Chondrocyte (in vitro differentiated cells): ENCODE results near the gene SPIRE1. TPM values are rescaled to one million over a fixed set of nuclear protein-coding genes. Genes with fewer than 3 reads are reported as not detected.
A peak's percentile ranks its signal among the peaks of the same experiment; 100 is the strongest.

ENCODE experiments used
- DNase-seq: peaks from one replicate; pipeline ENCODE4 v3.0.0; 2021; ENCODE audit warnings: mixed read lengths, low spot score
- H3K27ac Mint-ChIP-seq: one replicate; pipeline ENCODE4 v1.8.0; 2021; ENCODE audit warnings: mild to moderate bottlenecking, moderate library complexity, mixed read lengths; ENCODE audit not compliant: unreplicated experiment
- H3K27me3 Mint-ChIP-seq: 2 replicates; pipeline ENCODE4 v1.8.0; 2021; ENCODE audit warnings: low read depth, mixed read lengths
- H3K36me3 Mint-ChIP-seq: 2 replicates; pipeline ENCODE4 v1.8.0; 2021; ENCODE audit warnings: low read depth, mixed read lengths
- H3K4me1 Mint-ChIP-seq: 2 replicates; pipeline ENCODE4 v1.8.0; 2021; ENCODE audit warnings: low read depth, mild to moderate bottlenecking, mixed read lengths
- H3K4me3 Mint-ChIP-seq: one replicate; pipeline ENCODE4 v1.8.0; 2021; ENCODE audit warnings: mild to moderate bottlenecking, moderate library complexity, mixed read lengths; ENCODE audit not compliant: unreplicated experiment
- H3K9me3 Mint-ChIP-seq: 2 replicates; pipeline ENCODE4 v1.8.0; 2021; ENCODE audit warnings: low read depth, mixed read lengths
- total RNA-seq: library from RNA; stranded (reverse); gene quantifications from 3 replicates; pipeline ENCODE4 v1.2.1, GENCODE V29; 2021
- TF ChIP-seq, protein P1 (sequence below): fragments of 200-600 bp; sonication (generic); IDR thresholded peaks from 2 replicates; pipeline ENCODE4 v1.5.0; 2021; ENCODE audit warnings: antibody characterized with exemption, mild to moderate bottlenecking, moderate library complexity

The SPIRE1 gene
- total RNA-seq, 1 donor from 2014 or later: 57.8 TPM

- H3K9me3 Mint-ChIP-seq: no peaks in the 10 kb centered on the region
- H3K27me3 Mint-ChIP-seq: no peaks in the 10 kb centered on the region
- no peak for DNase-seq
- H3K36me3 Mint-ChIP-seq: peaks cover 2% of the 10 kb centered on the region
- peak overlapping the region; percentile 40 for H3K4me3 Mint-ChIP-seq
- TF ChIP-seq, protein P1, sequence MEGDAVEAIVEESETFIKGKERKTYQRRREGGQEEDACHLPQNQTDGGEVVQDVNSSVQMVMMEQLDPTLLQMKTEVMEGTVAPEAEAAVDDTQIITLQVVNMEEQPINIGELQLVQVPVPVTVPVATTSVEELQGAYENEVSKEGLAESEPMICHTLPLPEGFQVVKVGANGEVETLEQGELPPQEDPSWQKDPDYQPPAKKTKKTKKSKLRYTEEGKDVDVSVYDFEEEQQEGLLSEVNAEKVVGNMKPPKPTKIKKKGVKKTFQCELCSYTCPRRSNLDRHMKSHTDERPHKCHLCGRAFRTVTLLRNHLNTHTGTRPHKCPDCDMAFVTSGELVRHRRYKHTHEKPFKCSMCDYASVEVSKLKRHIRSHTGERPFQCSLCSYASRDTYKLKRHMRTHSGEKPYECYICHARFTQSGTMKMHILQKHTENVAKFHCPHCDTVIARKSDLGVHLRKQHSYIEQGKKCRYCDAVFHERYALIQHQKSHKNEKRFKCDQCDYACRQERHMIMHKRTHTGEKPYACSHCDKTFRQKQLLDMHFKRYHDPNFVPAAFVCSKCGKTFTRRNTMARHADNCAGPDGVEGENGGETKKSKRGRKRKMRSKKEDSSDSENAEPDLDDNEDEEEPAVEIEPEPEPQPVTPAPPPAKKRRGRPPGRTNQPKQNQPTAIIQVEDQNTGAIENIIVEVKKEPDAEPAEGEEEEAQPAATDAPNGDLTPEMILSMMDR: no peak
- peaks cover 57% of the 10 kb centered on the region for H3K4me1 Mint-ChIP-seq
- peak overlapping the region; percentile 88 for H3K27ac Mint-ChIP-seq
Measured at GRCh38 chr18:12406371-12407111, 251.4 kb downstream of the SPIRE1 start.

DNA sequence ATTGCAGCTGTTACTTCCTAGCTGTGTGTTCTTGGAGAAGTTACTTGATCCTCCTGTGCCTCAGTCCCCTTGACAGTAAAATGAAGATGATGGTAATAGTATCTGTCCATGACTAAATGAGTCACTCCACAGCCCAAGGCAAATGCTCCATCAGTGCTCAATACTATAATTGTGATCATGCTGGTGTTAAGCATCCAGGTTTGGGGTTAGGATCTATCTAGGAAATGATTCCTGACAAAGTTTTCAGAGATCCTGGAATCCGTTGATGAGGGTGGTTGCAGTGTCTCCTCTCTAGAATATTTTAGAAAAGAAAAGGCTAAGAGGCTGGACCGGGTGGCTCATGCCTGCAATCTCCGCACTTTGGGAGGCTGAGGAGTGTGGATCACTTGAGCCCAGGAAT is 252.8 kb downstream of the SPIRE1 start:
- Mint-ChIP-seq H3K36me3 (no peaks in the 10 kb centered on the region), H3K4me3 (no peak overlapping the region), H3K27ac (no peak overlapping the region), H3K4me1 (peaks cover 50% of the 10 kb centered on the region), H3K27me3 (no peaks in the 10 kb centered on the region), H3K9me3 (no peaks in the 10 kb centered on the region)
- no peak for DNase-seq
- TF ChIP-seq, protein P1: no peak

DNA sequence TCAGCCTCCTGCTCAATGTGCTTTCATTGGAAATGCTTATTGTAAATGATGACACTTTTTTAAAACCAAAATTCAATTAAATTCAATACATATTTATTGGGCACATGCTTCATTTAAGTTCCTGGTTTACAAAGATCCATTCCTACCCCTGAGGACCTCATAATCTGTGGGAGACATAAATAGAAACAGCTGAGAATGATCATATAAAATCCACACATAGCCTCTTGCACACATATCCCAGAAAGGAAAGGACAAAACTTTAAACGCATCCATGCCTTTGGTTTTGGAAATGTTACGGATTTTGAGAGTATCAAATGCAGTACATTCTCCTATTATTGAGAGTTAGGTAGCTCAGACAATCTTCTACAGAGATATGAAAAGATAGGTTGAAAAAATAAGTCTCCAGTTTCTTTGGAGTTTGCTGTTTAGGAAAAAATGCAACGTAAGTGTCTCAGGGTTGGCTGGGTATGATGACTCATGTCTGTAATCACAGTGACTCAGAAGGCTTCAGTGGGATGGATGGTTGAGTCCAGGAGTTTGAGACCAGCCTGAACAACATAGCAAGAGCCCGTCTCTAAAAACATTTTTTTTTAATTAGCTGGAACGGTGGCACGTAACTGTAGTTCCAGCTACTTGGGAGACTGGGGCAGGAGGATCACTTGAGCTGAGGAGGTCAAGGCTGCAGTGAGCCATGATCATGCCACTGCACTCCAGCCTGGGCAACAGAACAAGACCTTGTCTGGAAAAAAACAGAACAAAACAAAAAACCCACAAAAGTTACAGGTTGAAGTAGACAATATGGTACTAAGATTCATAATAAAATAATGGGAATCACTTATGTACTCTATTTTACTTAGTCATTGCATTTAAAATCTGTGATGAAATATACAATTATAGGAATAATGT is 254.1 kb downstream of the SPIRE1 start:
- TF ChIP-seq, protein P1: no peak
- no peaks in the 10 kb centered on the region for H3K36me3 Mint-ChIP-seq
- no peak overlapping the region for H3K4me3 Mint-ChIP-seq
- no peaks in the 10 kb centered on the region for H3K27me3 Mint-ChIP-seq
- peak overlapping the region; percentile 90 for H3K27ac Mint-ChIP-seq
- DNase-seq: no peak
- no peaks in the 10 kb centered on the region for H3K9me3 Mint-ChIP-seq
- peaks cover 41% of the 10 kb centered on the region for H3K4me1 Mint-ChIP-seq

DNA sequence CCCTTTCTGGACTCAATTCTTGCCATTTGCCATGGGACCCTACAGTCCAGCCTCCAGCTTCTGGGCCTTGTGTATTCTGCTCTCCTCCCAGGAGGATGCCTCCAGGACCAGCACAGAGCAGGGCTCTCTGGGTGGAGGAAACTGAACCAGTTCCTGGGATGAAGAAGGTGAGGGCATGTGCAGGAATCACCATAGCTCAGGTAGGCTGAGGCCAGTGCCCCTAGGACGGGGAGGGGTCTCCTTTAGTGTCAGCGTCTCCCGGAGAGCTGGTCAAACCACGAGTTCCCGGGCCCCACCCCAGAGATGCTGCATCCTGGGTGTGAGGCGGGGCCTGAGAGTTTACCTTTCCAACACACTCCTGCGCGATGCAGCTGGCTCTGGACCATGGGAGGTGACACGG is 256.0 kb downstream of the SPIRE1 start:
- no peak for DNase-seq
- TF ChIP-seq, protein P1: no peak
- Mint-ChIP-seq H3K27me3 (no peaks in the 10 kb centered on the region), H3K4me1 (peaks cover 37% of the 10 kb centered on the region), H3K36me3 (no peaks in the 10 kb centered on the region), H3K27ac (no peak overlapping the region), H3K4me3 (no peak overlapping the region), H3K9me3 (no peaks in the 10 kb centered on the region)

DNA sequence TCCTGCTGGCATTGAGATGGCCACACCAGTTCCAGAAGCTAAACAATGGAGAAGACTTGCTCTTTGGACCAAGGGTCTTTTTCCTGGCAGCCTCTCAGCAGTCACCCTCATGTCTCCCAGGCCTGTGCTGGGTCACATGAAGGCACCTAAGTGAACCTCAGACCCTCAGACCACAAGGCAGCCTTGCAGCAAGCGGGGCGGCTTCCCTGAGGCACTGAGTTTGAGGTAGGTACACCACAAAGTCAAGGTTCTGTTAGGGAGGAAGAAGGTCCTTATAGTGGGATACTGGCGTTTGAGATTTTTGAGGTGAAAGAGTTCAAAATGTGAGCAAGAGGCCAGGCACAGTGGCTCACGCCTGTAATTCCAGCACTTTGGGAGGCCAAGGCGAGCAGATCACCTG is 258.7 kb downstream of the SPIRE1 start:
- no peaks in the 10 kb centered on the region for H3K9me3 Mint-ChIP-seq
- TF ChIP-seq, protein P1: no peak
- H3K4me1 Mint-ChIP-seq: peaks cover 26% of the 10 kb centered on the region
- H3K36me3 Mint-ChIP-seq: no peaks in the 10 kb centered on the region
- no peak overlapping the region for H3K27ac Mint-ChIP-seq
- no peak for DNase-seq
- H3K4me3 Mint-ChIP-seq: no peak overlapping the region
- no peaks in the 10 kb centered on the region for H3K27me3 Mint-ChIP-seq
